NCI-H2227 treated with DMSO at 0.1 percent for 48 hours (cell line): ENCODE data around the gene ZNG1A.
"Not testable (repeated sequence)": the region's sequence is repeated elsewhere in the genome, so short reads cannot be mapped to it uniquely, and the experiment has no call there.

Source experiments
- DNase-seq: peaks from one replicate; lab custom pipeline; 2025; lab: John Stamatoyannopoulos, UW

Gene ZNG1A

DNA sequence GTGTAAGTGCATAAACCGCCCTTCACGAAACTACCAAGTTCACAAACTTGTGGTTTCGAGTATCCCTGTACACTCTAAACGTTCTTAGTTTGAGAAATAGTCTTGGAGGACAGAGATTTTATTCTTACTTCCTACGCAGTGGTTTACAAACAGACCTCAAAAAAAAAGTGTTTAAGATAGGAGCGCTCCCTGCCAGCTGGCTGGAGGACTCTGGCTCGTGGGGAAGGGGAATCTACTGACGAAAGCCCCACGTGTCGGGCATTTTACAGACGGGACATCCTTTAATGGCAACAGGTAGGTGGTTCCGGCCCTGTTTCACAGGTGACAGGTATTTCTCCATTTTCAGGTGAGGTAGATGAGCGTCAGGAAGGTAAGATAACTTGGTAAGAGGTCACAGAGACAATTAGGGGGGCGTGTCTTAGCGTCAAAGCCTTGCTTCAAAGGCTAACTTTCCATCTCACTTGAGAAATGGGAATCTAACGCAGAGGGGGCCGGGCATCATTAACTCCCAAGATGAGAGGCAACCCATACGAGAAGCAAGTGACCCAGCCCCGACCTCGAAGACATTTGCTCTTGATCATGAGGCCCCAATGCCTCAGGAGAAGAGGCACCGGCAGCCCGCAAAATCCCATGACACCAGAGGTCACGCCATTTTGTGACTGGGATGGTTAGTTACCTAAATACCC is 573 bp downstream of the ZNG1A start:
- DNase-seq = not testable (repeated sequence)

DNA sequence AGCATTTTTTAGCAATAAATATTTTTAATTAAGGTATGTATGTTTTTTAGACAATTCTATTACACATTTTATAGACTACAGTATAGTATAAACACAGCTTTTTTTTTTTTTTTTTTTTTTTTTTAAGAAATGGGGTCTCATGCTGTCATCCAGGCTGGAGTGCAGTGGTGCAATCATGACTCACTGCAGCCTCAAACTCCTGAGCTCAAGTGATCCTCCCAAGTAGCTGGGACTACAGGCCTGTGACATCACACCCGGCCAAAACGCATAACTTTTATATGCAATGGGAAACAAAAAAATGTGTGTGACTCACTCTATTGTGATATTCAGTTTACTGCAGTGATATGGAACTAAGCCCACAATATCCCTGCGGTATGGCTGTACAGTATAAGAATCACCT is 9.1 kb downstream of the ZNG1A start:
- DNase-seq = not testable (repeated sequence)

DNA sequence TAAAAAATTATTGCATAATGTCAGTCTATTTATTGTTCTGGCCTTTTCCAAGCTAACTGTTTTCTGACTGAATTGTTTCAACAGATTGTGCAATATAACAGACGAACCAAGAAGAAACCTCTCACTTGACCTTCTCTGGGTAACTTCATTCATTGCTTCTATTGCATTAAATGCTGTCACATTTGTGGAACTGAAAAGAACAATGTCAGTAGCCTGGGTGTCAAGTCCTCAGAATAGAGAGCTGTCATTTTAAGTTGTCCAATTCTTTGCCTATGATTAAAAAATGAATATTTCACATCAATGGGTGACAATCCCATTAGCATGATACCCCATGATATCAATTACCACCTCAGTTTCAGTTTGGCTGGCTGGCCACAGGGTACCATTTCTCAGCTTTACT is 19.0 kb downstream of the ZNG1A start:
- DNase-seq = not testable (repeated sequence)

DNA sequence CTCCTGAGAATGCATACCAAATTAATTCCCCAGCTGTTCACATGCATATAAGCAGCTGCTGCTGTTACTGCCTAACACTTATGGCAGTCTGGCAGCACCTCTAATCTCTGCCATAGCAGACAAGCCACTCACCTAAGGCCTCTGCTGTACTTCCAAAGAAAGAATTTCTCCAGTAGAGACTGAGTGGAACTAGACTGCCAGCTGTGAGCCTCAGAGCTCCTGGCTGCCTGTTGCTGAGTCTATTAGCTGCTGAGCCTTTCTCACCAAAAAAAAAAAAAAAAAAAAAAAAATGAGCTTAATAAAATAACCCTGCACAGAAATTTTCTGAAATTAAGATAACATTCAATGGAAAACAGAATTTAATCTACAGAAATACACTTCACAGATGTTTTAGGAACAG is 27.7 kb downstream of the ZNG1A start:
- DNase-seq = not testable (repeated sequence)

DNA sequence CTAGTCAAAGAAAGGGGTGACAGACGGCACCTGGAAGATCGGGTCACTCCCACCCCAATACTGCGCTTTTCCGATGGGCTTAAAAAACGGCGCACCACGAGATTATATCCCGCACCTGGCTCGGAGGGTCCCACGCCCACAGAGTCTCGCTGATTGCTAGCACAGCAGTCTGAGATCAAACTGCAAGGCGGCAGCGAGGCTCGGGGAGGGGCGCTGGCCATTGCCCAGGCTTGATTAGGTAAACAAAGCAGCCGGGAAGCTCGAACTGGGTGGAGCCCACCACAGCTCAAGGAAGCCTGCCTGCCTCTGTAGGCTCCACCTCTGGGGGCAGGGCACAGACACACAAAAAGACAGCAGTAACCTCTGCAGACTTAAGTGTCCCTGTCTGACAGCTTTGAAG is 39.0 kb downstream of the ZNG1A start:
- DNase-seq = not testable (repeated sequence)

DNA sequence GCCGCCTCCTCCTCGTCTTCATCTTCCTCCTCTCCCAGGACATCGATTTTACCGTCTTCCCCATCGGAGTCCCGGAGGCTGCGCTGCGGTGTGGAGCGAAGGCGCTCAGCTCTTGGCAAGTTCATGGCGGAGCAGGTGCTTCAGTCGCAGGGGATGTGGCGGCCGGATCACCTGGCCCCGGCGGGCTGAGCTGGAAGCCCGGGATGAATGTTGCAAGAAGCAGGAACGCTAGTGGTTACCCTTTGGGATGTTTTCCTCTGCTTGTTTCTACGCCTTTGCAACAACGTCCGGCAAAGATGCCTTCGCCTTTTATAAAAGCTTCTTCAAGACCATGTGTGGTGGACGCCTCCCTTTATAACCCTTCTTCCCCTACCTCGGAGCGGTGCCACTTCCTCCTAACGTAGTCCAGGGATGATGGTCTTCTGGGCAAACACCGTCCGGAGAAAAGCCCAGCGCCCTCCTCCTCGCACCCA is 60.8 kb downstream of the ZNG1A start, which contains the start of gene FOXD4:
Gene FOXD4, minus strand, starts transcription at position 423 of the 473 bp plus-strand sequence. Its CDS starts 298 bp downstream, at position 125.
- not testable (repeated sequence) for DNase-seq

DNA sequence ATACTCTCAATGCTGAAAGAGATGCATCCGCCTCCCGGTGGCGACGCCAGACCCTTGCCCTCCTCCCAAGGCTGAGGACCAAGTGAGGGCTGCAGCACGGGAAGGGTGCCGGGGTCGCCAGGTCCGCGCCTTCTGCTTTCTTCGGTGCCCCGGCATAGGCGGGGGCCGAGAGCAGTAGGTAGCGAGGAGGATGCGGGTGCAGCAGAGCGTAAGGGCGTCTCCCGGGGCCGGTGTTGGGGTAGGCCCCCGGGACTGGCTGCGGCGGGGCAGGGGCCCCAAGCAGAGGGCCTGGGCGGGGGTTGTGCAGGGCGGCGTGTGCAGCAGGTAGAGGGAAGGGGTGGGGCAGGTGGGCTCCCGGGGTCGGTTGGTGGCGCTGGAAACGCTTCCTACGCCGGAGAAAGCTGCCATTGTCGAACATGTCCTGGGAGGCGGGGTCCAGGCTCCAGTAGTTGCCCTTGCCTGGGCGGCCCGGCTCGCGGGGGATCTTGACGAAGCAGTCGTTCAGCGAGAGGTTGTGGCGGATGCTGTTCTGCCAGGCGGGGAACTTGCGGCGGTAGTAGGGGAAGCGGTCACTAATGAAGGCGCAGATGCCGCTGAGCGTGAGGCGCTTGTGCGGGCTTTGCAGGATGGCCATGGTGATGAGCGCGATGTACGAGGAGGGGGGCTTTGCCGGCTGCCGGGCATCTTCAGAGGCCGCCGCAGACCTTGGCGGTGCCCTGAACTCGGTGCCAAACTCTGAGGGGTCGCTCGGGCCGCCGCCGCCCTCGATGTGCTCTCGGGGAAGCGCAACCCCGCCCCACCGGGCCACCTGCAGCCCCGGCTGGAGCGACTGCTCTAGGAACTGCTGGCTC is 61.5 kb downstream of the ZNG1A start:
- not testable (repeated sequence) for DNase-seq

DNA sequence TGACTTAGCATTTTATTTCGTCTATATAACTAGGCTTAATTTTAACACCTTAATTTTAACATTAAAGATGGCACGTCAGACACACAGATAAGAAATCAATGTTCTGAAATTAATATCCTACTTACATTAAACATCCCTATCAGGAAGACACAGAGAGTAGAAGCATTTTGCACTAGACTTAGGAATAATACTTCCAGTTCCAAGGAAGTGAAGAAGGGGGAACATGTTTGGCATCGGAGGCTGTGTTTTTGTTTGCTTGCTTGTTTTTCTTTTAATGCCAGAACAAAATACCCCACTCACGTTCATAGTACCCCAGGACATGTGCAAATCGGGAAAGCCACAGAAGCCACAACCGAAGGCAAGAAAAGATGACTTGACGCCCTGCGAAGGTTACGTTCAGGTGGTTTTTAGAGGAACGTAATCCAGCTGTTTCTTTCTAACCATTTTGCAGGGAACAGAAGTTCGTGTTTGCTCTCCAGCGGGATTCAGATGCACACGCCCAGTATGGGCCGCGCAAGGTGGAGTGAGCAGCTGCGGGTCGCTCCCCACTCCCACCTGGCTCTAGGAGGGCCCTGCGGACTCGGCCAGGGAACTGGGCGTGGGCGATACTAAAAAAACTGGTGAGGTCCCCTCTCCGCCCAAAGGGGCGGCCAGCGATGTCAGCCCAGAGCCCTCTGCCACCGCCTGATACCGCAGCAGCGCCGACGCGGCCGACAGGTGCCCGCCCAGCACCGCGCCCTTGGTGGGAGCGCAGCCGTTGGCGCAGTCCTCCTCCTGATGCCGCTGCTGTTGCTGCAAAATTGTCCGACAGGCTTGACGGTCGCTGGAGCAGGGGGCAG is 62.4 kb downstream of the ZNG1A start:
- not testable (repeated sequence) for DNase-seq

DNA sequence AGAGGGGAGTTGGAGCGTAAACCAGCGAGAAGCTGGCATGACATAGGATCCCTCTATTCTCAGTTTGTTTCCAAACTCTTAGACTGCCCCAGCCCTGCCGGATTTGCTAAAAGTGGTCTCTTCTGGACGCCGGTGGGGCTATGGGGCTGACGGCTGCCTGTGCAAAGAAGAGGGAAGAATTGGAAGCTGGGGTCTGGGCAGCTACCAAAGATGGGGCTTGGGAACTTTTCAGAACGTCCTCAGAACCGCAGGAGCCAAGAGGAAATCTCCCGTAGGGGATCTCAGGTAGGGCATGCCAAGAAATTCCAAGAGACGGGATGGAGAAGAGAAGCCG is 63.8 kb downstream of the ZNG1A start:
- not testable (repeated sequence) for DNase-seq

DNA sequence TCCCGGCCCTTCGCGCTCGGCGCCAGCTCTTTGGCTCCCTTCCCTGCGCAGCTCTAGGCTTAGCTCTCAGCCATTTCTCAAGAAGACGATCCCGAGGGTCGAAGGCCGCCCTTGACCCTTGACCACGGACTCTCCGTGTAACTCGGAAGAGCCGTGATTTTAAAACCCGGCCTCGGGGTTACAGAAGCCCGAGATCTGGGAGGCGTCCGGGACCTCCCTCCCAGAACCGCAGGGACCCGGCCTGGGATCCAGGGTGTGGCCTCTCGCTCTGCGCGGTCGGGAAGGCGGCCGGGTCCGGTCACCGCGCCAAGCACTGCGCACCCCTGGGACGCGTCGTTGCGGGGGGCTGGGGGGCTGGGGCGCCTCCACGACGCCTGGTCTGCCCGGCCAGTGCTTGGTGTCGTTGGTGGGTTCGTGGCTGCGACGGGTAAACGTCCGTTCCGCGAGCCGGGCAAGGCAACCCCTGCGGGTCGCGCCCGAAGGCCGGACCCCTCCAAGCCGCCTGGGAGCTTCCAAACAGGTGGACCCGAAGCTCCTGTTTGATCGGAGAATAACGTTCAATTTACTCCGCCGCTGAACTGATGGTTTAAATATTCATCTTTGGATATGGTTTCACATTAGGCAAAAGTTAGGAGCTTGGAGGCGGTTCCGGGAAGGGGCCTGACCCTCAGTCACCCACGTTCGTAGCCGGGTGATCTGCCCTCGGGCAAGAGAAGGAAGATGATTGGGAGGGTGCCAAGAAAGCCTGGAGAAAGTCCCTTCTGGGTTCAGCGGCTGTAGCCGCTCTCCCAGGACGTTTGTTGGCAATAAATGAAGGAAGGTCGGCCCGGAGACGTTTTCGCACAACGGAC is 64.4 kb downstream of the ZNG1A start:
- not testable (repeated sequence) for DNase-seq

DNA sequence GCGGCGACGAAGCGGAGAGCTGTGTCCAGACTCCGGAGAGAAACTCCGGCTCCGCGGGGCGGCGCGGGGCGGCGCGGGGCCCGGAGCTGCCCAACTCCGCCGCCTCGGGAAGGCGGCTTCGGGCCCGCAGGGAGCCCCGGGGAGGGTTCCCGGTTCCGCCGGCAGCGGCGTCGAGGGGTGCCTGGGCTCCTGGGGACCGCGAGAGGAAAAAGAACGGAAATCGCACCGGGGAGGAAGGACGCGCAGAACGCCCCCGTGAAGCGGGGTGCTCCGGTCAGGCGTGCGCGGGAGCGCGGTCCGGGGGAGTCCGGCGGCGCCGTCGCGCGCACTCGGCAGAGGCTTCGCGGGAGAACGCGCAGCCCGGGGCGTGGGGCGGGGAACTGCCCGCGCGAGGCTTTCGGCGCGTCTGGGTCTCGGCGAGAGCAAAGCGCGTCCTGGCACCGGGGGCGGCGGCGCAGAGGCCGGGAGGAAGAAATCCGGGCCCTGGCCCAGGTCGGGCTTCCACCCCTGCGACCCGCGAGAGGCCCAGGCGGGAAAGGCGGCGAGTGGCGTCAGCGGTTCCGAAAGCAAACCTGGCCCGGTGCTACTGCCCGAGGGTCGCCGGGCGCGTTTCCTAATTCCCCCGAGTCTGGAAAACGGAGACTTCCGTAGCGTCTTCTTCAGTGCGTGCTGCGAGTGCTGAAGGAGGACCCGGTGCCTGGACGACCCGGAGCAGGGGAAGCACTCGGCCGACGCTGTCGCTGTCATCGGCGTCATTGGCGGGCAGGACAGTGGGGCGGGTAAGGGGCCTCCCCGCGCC is 65.2 kb downstream of the ZNG1A start:
- not testable (repeated sequence) for DNase-seq

DNA sequence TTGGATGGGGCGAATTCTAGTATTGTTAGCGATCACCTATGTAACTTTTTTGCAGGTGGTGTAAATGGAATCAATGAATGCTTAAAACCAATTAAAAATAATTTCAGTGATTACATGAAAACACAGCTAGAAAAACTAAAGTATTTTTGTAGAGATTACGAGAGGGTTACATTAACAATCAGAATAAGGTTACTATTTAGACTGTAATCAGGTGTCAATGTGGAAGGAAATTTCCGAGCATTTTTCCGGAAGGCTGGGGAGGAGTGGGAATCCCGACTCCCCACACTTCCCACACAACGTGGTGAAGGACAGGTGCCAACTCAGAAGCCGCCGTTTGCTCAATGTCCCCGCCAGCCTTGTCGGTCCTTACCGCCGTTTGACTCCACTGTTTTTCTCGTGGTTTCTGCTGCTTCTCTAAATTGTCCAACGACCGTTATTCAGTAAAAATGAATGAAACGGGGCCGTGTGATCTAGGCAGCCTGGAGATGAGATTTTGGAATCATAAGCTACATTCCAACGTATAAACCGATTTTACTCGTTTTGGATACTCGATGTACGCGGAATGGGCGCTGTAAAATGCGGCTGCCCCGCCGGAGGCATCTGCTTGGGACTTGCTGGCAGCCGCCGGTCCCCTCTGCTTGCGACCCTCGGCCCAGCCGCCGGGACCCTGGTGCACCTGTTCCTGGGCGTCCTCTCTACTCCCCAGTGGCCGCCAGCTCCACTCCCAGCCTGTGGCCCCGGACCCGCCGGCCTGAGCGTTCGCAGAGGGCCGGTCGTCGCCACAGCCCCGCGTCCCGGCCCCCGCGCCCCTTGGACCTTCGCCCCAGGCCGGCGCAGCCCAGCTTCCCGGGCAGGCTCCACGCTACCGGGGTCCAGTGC is 66.0 kb downstream of the ZNG1A start:
- not testable (repeated sequence) for DNase-seq

DNA sequence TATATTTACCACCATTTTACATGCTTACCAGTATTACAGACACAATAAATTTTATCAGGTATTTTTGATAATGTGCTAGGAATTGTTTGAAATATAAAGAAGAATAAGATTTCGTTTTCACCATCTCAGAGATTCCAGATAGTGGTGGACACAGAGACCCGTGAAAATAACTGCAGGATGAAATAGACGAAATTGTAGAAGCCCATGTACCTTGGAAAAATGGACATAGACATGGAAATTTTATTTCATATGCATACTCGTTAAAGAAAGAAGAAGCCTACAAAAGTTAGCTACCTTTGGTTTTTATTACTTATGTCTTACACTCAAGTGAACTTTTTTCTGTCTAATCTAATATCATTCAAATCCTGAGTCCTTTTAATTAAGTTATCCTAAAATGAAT is 68.2 kb downstream of the ZNG1A start:
- not testable (repeated sequence) for DNase-seq

DNA sequence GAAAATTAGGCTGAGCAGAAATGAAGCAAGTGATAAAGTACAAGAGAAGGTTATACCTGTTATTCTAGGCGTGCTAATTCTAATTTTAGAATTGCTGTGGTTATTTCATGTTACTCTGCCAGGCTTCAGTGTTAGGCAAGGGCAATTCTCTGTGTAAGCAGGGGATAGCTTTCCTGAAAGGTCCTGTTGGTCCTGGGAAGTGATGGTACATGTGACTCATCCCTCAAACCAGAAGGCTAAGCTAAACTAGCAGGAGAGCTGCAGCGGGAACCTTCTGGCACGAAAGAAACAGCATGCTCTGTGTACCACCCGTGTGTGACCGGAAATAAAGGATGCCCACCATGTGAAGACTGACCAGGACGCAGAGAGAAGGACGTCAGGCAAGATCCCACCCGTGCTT is 69.3 kb downstream of the ZNG1A start:
- DNase-seq = not testable (repeated sequence)

DNA sequence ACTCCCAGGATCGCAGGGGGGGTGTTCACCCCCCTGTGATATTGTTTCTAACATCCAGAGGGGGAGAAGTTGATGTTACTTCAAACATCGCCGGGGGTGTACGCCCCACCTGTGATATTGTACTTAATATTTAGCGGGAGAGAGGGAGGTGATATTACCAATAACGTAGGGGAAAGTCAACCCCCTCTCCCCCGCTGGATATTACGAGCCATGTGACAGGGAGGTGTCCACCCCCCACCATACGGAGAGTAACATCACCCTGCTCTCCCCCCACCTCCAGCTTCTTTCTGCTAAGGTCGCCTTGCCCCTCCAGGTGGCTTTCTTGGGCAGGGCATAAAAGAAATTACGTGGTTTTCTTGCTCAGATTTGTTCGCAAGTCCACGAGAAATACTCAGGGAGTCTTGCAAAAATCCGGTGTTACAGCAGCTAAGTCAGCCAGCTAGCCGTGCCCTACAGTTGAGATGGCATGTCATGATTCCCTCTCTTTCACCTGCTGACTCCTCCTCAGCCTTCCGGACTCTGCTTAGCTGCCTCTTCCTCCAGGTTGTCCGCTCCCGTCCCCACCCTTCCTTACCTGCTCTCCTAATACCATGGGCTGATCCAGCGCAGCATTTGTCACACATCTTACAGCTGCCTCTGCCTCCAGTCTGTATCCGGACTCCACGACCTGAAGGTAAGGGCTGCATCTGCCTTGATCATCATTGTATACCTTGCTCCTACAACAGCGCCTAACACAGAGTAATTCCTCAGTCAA is 69.9 kb downstream of the ZNG1A start:
- DNase-seq = not testable (repeated sequence)

DNA sequence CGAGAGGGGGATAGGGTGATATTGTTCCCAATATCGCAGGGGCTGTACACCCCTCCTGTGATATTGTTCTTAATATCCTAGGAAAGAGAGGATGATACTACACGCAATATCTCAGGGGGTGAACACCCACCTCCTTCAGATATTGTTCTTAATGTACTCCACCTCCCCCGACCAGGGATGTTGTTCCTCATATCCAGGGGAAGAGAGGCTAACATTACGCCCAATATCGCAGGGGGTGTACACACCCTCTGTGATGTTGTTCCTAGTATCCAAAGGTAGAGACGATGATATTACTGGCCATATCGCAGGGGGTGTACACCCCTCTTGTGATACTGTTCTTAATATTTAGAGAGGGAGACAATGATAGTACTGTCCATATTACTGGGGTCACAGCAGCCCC is 72.9 kb downstream of the ZNG1A start:
- DNase-seq = not testable (repeated sequence)

DNA sequence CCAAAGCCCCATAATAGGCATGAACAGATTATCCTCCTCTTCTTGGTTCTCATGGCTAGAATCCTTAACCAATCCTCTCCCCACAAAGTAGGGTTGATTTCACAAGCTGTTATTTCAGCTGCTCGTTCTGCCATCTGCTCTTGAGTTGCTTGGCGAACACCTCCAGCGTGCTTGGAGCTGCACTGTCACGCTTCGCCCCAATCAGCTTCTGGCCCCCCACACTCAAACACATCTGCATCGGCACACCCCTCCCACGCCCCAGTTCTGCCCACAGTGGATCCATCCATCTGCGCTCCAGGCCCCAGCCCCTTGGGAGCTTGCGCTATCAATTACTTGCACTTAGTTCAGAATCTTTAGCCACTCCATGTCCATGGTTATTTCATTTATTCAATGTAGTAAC is 78.4 kb downstream of the ZNG1A start:
- DNase-seq = not testable (repeated sequence)

DNA sequence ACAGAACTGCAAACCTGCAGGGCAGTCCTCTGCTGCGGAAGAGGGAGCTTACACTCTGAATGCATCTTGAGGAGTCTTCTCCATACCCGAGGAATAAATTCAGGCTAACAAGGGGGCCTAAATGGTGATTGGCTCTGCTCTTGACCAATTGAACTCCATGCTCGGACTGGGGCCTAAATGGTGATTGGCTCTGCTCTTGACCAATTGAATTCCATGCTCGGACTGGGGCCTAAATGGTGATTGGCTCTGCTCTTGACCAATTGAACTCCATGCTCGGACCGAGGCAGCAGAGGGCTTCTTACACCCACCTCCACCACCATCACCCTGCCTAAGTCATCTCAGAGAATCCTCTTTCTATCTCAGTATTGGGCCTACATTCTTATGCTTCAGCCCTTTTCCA is 79.0 kb downstream of the ZNG1A start:
- not testable (repeated sequence) for DNase-seq

DNA sequence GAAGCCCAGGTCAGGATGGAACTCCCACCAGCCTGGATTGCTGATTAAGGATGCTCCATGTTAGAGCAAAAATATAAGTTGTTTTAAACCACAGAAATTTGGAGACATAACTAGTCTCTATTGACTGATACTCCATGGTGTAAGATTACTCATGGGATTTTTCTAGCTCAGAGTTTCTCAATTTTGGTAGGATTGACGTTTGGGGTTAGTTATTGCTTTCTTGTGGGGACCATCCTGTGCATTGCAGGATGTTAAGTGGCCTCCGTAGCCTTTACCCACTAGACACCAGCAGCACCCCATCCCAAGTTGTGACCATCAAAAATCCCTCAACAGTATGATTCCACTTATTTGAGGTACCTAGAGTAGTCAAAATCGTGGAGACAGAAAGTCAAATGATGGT is 80.1 kb downstream of the ZNG1A start:
- not testable (repeated sequence) for DNase-seq
